HG03575 (cell line): ENCODE results near the gene MMP2.

Experiments used
- ATAC-seq: cut with Tn5 transposase; IDR thresholded peaks from one replicate; pipeline ENCODE4 v1.9.1; 2021; ENCODE audit not compliant: unreplicated experiment, insufficient number of reproducible peaks, low FRiP score; ENCODE audit errors: extremely low read depth

Gene MMP2

GRCh38 chr16:55478827-55479429, at the start of gene MMP2:
Gene MMP2, plus strand, starts transcription at chr16:55479198. Its CDS starts 282 bp downstream, at chr16:55479480.
- ATAC-seq = no peak

- no peak for ATAC-seq
Measured at GRCh38 chr16:55433030-55433429, 46.0 kb upstream of the MMP2 start.

- no peak for ATAC-seq
Measured at GRCh38 chr16:55433535-55433934, 45.5 kb upstream of the MMP2 start.

- ATAC-seq = no peak
Measured at GRCh38 chr16:55434000-55434399, 45.0 kb upstream of the MMP2 start.

- ATAC-seq = no peak
Measured at GRCh38 chr16:55435387-55435786, 43.6 kb upstream of the MMP2 start.

- ATAC-seq = no peak
Measured at GRCh38 chr16:55436587-55436986, 42.4 kb upstream of the MMP2 start.

- ATAC-seq = no peak
Measured at GRCh38 chr16:55437625-55438024, 41.4 kb upstream of the MMP2 start.

GRCh38 chr16:55438281-55438680, 40.7 kb upstream of the MMP2 start:
- ATAC-seq = no peak

GRCh38 chr16:55439101-55439690, 39.8 kb upstream of the MMP2 start:
- no peak for ATAC-seq

- ATAC-seq = no peak
Measured at GRCh38 chr16:55443434-55444346, 35.3 kb upstream of the MMP2 start.

GRCh38 chr16:55444754-55445485, 34.1 kb upstream of the MMP2 start:
- ATAC-seq = no peak

- no peak for ATAC-seq
Measured at GRCh38 chr16:55447231-55447630, 31.8 kb upstream of the MMP2 start.

GRCh38 chr16:55452996-55453395, 26.0 kb upstream of the MMP2 start:
- no peak for ATAC-seq

GRCh38 chr16:55453909-55454308, 25.1 kb upstream of the MMP2 start:
- ATAC-seq = no peak

GRCh38 chr16:55454861-55455260, 24.1 kb upstream of the MMP2 start:
- ATAC-seq = no peak

GRCh38 chr16:55462241-55462640, 16.8 kb upstream of the MMP2 start:
- ATAC-seq = no peak

- no peak for ATAC-seq
Measured at GRCh38 chr16:55464375-55464774, 14.6 kb upstream of the MMP2 start.

- peak; percentile 83 for ATAC-seq
Measured at GRCh38 chr16:55465077-55465896, 13.7 kb upstream of the MMP2 start.

GRCh38 chr16:55466209-55466608, 12.8 kb upstream of the MMP2 start:
- ATAC-seq = no peak
